AG08396 (cell line): ENCODE data around the gene OSBPL5.

ENCODE experiments used
- DNase-seq: peaks from one replicate; pipeline ENCODE4 v3.0.0; 2012; ENCODE audit warnings: low spot score, mixed read lengths

The OSBPL5 gene

DNA sequence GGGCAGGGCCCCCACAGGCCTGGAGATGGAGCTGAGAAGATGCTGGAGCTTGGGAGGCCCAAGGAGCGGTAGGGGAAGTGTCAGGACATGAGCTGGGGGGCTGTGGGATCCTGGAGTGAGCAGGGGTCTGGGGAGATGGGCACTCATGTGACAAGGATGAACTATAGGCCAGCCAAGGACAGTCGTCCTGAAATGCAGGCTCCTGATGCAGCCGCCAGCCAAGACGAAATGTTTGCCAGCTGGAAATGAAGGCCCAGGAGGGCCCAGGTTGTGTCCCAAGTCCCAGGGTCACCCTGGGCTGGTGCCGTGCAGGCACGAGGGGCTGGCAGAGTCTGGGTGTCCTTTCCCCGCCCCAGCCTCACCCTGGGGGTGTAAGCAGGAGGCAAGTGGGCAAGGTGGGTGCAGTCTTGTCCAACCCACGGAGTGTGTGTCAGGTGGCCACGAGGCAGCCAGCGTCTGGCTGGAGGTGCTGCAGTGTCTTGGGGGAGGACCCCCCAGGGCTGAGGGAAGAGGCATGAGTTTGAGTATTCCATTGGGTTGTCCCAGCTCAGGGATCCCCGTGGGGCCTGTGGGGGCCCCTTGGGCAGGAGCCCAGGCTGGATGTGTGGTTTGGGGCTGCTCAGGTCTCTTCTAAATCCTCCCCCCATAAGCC, 32.1 kb upstream of the OSBPL5 start:
- no peak for DNase-seq

DNA sequence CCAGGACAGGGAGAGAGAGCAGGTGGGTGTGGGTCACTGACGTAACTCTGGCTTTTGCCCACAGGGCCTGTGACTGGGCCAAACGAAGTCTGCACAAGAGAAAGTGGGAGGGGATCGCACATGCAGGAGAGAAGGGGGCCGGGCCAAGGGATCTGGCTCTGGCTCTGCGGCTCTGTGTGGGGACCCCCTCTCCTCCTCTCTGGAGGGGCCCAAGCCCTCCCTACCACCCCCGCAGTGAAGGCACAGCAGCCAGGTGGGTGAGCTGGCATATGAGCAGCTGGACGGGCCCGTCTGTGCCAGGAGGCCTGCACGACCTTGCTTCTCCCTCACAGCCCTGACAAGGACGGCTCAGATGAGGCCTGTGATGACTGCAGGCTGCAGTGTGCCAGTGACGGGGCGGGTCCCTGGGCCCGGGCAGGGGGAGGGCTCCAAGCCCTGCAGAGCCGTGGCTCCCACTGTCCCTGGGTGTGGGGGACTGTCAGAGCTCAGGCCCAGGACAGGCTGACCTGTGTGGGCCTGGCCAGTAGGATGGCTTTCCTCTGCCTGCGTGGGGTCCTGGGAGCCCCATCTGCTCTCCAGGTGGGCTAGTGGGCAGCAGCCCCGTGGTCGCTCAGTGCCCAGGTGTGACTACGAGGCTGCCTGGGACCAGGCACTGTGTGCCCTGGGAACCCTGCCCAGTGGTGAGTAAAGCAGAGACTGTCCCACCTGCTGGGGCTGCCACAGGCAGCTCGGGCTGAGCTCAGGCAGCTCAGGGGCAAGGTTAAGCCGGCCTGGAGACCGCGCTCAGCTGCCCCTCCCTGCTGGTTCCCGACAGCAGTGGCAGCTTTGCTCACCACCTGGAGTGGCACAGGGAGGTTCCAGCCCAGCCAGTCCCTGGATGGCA, 31.3 kb upstream of the OSBPL5 start:
- DNase-seq: no peak

DNA sequence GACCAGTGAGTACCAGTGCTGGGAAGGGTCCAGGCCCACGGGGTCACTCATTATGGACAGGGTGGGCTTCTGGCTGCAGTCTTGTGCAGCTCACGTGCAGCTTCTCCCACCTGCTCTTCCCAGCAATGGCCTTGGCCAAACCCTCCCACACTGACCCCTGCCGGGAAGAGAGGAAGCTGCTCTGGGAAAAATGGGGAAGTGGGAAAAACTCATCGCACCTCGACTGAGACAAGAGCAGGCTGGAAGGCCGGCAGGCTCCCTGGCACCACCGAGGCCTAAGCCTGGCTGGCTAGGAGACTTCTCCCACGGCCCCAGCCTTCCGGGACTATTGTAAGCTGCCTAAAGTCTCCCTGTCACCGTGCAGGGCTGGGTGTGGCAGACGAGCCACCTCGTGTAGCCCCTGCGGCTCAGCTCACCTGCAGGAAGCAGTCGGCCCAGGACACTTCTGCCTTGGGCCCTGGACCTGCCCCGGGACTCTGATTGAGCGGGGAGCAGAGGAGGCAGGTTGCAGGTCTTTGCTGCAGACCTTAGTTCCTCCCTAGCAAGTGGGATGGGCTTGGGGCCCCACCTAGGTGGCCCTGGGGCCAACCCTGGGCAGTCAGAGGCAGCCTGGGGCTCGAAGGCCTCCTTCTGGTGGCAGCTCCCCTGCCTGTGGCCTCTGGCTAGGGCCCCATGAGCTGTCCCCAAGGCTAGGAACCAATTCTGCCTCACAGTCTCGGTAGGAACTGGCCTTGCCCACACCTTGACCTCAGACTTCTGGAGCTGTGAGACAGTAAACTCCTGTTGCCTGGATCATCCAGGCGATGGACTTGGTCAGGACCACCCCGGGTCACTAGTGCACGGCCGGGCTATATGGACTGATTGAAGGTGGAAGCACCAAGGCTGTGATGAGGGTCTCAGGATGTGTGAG, 30.4 kb upstream of the OSBPL5 start:
- DNase-seq: peak; percentile 60

DNA sequence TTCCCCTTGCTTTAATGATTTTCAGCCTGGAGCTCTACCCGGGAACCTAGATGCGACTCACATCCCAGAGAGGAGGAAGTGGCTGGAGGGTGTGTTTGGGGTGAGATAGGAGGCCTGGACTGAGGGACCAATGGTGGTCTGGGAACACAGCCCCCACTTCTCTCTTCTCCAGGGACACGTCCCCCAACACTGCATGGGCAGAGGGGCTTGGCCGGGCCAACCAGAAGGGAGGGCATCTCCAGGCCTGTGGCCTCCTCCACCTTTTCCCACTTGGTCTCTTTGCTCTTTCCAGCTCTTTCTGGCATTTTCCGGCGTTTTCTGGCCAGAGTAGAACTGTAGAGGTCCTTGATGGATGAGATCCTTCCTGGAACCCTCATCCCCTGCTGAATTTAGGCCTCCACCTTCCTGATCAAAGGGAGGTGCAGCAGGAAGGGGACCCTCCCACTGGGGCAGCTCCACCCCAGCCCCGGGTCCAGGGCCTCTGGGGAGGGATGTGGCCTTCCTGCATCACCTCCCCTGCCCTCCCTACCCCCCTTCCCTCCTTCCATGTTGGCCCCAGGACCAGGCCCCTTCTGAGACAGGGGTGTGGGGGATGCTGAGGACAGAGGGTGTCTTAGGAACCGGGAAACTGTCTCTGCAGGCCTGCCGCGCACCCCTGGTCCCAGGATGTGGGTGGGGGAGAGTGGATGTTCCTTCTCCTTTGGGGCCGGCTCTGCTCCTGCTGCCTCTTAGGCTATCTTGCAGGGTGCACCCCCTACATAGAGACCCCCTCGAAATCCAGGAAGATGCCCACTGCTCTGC, 29.1 kb upstream of the OSBPL5 start:
- no peak for DNase-seq

DNA sequence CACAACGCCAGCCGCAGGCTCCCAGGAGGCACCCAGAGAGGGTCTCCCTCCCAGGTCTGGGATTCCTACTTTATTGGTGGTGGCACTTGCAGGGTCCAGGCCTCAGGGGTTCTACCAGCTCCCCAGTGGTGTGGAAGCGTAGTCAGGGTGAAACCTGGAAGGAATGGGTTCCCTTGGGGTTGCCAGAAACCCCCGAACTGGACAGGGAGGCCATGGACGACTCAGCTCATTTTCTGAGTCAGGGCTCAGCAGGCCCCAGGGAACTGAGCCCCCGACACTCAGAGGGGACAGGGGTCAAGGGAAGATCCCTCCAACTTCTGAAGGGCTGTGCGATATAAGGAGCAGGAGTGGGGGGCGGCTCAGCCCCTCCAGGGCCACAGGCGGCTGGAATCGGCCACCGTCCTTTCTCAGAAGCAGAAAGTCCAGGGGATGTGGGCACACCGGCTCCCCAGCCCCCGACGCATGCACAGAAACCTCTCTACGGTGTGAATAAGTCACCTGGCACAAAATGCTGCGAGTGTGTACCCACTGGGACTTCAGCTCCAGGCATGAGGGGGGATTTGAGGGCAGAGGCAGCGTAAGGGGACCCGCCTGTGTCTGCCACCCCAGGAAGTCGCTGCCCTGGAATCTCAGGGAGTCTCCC, 28.4 kb upstream of the OSBPL5 start:
- no peak for DNase-seq

DNA sequence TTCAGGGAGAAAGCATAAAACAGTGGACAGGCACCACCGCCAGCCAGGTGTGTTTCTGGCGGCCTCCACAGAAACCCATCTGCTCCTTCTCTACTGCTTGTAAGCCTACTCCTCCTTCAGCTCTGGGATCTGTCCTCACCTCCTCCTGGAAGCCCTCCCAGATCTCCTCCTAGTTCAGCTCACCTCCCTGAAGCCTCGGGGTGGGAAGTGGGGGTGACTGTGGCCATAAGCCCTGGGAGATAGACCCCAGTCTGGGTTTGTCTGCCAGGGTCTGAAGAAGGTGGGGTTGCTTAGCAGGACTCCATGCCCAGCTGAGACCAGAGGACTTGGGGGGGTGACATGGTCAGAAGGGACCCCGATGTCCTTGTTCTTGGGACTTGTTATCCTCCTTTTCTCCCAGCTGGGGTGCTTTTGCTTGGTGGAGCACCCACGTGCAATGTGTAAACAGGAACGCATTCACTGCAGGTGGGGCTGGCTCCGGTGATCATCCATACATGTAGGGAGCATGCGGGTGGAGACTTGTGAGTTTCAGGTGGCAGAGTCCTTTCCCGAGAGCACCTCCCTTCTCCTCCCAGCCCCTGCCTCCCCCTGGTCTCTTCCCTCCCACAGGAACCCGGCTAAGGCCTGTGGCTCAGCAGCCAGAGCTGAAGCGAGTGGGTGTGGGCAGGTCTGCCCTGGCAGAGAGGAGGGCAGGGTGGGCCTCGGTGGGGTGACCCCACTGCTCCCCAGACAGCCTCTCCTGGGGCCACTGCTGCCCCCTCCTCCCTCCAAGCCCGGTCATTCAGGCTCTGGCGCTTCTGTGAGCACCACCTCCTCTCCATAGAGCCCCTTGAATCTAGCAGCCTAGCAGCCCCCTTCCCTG, 27.6 kb upstream of the OSBPL5 start:
- DNase-seq: no peak

DNA sequence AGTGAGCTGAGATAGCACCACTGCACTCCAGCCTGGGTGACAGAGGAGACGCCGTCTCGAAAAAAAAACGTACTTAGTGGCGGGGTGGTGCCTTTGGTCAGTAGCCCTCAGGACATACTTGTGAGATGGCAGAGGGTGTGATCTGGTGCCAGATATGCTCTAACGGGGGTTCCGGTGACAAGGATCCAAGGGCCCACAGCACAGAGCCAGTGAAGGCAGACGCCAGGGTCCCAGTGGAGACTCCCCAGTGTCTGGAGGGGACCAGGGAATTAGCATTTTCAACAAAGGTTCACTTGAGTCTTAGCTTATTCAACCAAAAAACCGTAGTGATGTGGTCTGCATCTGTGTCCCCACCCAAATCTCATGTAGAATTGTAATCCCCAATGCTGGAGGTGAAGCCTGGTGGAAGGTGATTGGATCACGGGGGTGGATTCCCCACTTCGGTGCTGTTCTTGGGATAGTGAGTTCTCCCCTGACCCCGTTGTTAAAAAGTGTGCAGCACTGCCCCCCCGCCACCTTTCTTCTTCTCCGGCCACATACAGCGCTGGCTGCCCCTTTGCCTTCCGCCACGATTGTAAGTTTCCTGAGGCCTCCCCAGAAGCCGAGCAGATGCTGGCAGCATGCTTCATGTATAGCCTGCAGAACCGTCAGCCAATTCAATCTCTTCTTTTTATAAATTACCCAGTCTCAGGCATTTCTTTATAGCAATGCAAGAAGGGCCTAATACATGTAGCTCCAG, 26.6 kb upstream of the OSBPL5 start:
- no peak for DNase-seq

DNA sequence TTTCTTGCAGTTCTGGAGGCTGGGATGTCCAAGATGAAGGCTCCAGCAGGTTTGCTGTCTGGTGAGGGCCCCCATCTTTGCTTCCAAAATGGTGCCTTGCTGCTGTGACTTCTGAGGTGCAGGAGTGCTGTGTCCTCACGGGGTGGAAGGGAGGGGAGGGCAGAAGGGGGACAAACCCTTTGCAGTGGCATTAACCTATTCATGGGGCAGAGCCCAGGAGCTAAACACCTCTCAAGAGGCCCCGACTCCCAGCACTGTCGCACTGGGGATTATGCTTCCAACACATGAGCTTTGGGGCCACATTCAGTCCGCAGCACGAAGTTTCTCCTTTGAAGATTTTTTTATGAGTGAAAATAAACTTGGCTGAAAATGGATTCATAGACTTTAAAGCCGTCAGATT, 25.5 kb upstream of the OSBPL5 start:
- no peak for DNase-seq

DNA sequence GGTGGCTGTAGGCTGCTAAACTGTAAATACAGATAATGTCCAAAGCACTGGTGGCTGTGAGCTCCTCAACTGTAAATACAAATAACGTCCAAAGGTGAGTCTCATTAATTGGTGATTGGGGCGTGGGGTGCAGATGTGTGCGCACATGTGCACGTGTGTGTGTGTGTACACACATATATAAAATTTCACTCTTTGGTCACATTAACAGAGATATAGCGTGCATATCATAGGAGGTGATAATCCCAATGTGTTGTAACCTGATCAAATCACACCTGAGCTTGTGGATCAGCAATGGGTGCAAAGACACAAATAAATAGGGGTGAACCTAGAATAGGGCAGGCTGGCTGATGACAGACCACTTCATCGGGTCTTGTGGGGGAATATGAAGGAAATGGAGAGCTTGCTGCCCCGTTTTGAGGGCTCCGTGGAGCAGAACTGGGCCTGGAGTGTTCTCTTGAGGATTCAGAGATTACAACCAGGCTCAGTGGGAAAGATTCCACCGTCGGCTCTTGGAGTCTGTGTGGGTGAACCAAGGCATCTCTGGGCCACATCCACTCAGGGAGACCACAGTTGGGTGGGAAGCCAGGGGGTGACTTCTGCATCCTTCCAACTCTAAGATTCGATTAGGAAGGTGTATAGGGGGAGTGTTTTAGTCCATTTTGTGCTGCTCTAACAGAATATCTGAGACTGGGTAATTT, 24.9 kb upstream of the OSBPL5 start:
- no peak for DNase-seq

DNA sequence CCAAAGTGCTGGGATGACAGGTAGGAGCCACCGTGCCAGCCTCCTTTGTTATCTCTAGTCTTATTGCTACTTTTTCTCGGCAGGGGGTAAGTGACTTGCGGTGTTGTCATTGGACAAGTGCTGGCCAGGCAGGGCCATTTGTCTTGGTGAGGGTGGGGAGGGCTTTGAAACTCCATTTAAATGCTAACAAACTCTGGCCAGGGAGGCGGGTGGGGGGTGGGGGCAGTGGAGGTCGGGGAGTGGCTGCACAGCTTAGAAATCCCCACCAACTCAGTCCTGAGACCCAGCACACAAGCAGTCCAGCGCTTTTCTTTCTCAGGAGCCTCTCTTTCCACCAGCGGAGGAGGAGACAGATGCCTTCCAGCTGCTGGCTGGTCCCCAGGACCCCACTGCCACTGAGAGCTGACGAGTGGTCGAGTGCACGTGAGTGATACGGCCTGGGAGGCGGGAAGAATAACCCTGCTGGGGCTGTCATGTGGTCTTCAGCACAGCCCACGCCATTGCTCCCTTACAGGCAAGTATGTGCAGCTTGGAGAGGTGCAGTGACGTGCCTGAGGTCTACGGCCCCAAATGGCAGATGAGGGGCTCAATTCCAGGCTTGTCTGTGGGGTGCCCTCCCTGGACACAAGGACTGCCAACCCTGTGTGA, 24.2 kb upstream of the OSBPL5 start:
- no peak for DNase-seq

DNA sequence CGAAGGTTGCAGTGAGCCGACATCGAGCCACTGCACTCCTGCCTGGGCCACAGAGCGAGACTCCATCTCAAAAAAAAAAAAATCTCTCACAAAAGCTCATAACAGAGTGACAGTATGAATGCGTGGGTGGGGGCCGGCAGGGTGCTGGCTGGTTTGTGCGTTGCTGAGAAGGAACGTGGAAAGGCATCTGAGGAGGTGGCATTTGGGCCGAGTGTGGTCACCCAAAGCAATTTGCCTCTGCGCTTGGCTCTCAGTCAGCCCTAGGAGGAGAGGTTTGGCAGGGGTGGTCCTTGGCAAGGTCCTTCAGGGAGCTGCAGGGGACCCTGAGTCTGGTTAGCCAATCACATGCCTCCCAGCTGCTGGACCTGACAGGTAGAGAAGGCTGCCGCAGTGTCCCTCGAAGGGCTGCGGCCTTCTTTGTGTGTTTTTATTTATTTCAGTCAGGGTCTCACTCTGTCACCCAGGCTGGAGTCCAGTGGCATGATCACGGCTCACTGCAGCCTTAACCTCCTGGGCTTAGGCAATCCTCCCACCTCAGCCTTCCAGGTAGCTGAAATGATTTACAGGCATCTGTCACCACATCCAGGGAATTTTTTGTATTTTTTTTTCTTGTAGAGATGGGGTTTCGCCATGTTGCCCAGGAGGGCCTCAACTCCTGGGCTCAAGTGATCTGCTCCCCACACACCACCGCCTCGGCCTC, 23.5 kb upstream of the OSBPL5 start:
- DNase-seq: no peak

DNA sequence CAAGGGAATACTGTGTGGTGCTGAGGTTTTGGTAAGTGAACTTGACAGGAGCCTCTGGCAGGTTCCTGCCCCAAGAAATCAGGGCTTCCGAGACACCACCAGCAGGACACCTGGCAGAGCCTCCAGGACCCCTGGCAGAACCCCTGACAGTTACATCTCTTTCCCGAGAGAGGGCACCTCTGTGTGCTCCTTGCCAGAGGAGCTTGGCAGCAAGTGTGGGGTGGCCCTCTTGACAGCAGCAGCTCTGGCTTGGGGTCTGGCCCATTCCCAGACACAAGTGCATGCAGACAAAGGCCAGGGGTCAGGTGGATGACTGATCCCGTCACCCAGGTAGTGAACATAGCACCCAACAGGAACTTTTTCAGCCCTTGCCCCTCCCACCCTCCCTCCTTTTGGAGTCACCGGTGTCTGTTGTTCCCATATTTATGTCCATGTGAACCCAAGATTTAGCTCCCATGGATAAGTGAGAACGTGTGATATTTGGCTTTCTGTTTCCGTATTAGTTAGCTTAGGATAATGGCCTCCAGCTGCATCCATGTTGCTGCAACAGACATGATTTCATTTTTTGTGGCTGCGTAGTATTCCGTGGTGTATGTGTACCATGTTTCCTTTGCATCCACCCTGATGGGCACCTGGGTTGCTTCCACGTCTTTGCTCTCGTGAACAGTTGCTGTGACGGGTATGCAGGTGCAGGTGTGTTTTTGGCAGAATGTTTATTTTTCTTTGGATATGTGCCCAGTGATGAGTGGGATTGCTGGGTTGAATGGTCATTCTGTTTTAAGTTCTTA, 21.2 kb upstream of the OSBPL5 start:
- no peak for DNase-seq

DNA sequence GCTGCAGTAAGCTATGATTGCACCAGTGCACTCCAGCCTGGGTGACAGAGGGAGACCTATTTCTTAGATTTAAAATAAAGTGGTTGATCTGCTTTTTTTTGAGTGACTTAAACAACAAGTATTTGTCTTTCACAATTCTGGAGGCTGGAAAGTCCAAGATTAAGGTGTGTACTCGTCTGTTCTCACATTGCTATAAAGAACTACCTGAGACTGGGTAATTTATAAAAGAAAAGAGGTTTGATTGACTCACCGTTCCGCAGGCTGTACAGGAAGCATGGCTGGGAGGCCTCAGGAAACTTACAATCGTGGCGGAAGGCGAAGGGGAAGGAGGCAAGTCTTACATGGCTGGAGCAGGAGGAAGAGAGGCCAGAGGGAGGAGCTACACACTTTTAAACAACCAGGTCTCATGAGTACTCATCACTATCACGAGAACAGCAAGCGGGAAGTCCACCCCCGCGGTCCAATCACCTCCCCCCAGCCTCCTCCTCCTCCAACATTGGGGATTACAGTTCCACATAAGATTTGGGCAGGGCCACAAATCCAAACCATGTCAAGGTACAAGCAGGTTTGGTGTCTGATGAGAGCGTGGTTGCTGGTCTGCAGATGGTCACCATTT, 19.7 kb upstream of the OSBPL5 start:
- no peak for DNase-seq

DNA sequence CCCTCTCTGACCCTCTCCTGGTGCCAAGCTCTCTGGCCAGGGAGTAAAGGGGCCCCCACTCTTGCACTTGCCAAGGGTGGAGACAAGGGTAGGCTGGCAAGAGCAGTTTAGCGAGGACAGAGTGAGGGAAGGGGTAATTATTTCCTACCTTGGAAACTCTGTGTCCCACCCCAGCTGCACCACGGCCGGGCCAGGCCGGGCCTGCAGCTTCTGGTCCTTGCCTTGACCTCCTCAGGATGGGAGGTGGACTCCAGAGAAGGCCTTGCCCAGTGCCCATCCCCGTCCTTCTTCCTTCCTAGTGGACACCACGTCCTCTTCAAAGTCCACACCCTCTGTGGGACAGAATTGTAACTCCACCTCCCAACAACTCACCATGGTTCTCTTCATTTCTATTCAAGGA, 18.4 kb upstream of the OSBPL5 start:
- no peak for DNase-seq

DNA sequence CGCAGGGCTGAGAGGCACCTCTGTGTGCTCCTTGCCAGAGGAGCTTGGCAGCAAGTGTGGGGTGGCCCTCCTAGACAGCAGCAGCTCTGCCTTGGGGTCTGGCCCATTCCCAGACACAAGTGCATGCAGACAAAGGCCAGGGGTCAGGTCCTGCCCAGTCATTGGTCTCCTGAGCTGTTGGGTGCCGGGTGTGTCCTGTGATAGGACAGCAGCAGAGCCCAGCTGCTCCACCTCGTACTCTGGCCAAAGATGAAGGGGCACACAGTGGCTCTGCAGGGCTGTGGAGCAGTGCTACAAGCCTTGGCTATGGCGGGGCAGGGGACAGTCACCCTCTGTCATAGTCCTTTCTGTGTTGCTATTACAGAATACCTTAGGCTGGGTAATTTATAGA, 17.3 kb upstream of the OSBPL5 start:
- DNase-seq: no peak

DNA sequence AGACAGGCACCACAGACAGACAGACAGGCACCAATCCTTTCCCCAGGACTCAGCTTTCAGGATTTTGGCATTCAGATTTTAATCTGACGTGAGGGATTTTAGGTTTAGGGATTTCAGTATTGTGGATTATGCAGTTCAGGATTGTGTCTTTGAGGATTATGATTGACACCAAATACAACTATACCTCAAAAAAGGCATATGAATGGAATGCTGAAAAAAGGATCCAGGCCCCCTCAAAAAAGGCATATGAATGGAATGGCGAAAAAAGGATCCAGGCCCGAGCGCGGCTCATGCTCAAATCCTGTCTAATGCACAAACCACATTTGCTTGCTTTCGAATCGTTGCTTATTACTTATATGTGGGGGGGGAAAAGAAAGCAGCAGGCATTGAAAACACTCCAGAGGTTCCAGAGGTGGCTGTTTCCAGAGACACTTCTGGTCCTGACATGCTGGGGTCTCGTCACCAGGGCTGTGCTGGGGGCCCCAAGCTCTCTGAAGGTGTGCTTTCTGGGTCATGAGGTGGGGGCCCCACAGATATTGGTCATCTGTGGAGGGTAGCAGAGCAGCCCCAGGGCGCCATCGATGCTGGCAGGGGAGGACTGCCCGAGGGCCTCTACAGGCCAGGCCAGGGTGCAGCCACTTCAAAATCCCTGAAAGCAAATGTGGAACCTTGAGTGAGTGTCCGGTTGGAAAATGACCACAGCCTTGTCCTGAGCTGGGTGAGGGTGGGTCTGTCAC, 16.8 kb upstream of the OSBPL5 start:
- DNase-seq: no peak
